SK-N-MC (cell line): ENCODE measurements around the gene SLC29A1.
A peak's percentile ranks its signal among the peaks of the same experiment; 100 is the strongest.

Experiments
- DNase-seq: peaks from one replicate; pipeline ENCODE4 v3.0.0-alpha.2; 2011; ENCODE audit warnings: low read depth, low spot score
- H3K27ac ChIP-seq: fragments of 200-600 bp; sonication (generic); 2 replicates; pipeline ENCODE4 v1.5.1; 2016; ENCODE audit warnings: mixed run types
- H3K36me3 ChIP-seq: fragments of 200-600 bp; sonication (generic); 2 replicates; pipeline ENCODE4 v1.6.1; 2017; ENCODE audit warnings: antibody characterized with exemption, low read length, mixed read lengths; ENCODE audit not compliant: insufficient read depth
- H3K4me3 ChIP-seq: fragments of 200-600 bp; sonication (generic); 2 replicates; pipeline ENCODE4 v1.5.1; 2016
- H3K9ac ChIP-seq: fragments of 200-600 bp; sonication (generic); 2 replicates; pipeline ENCODE4 v1.8.0; 2017; ENCODE audit warnings: mixed run types, mixed read lengths; ENCODE audit not compliant: insufficient read length
- H3K9me3 ChIP-seq: fragments of 200-600 bp; sonication (generic); 2 replicates; pipeline ENCODE4 v1.6.1; 2017; ENCODE audit warnings: low read depth, mild to moderate bottlenecking, antibody characterized with exemption, low read length, moderate library complexity, mixed read lengths
- EZH2 ChIP-seq: fragments of 200-600 bp; sonication (generic); IDR thresholded peaks from one replicate; pipeline ENCODE4 v1.6.1; 2017; ENCODE audit warnings: antibody characterized with exemption
- FOXP2 ChIP-seq: optimal IDR thresholded peaks from 2 replicates; pipeline ENCODE3; 2011; ENCODE audit warnings: mild to moderate bottlenecking, moderate library complexity; ENCODE audit not compliant: insufficient read depth; ENCODE audit errors: extremely low read length, control extremely low read depth
- POLR2AphosphoS5 ChIP-seq: IDR thresholded peaks from 2 replicates; pipeline ENCODE4 v1.6.1; 2012; ENCODE audit warnings: mild to moderate bottlenecking, low read depth, low read length, borderline replicate concordance

SLC29A1 gene

GRCh38 chr6:44202332-44202971 lies 20.9 kb upstream of the SLC29A1 start:
- no peaks in the 10 kb centered on the region for H3K9me3 ChIP-seq
- H3K4me3 ChIP-seq = no peak overlapping the region
- DNase-seq = no peak
- no peaks in the 10 kb centered on the region for H3K36me3 ChIP-seq
- no peak overlapping the region for H3K27ac ChIP-seq
- TF ChIP-seq FOXP2 (no peak), EZH2 (no peak), POLR2AphosphoS5 (no peak)
- H3K9ac ChIP-seq = no peak overlapping the region

DNA sequence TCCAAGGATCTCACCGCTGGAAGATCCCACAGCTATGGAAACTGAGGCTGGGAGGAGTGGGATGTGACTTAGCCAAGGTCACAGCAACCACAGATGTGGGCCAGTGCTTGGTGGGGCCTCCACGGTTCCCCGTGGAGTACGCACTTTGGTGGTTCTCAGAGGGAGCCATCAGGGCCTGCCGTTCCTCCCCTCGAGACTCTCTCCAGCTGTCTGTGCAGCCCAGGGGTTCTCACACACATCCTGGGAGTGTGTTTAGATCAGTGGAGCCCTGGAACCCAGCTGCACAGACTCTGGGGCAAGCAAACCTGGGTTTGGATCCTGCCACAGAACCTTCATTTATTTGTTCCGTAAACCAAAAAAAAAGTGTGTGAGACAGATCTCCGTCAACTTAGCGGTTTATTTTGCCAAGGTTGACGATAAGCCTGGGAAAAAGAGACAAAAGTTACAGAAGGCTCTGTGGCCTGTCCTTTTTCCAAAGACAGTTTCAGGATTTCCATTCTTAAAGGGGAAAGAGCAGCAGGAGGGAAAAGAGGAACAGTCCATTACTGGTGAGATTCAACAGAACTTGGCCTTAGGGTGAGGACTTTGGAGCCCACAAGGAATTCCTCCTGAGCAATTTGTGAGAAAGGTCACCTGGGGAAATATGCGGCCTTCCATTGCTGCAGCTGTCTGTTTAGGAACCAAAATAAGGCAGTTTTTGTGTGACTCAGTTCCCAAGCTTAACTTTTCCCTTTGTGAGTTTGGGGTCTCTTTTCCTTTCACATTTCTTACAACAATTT lies 20.2 kb upstream of the SLC29A1 start:
- no peak for DNase-seq
- H3K27ac ChIP-seq = no peak overlapping the region
- no peaks in the 10 kb centered on the region for H3K36me3 ChIP-seq
- no peaks in the 10 kb centered on the region for H3K9me3 ChIP-seq
- H3K4me3 ChIP-seq = no peak overlapping the region
- TF ChIP-seq EZH2 (no peak), POLR2AphosphoS5 (no peak), FOXP2 (no peak)
- H3K9ac ChIP-seq = no peak overlapping the region

- Histone ChIP-seq H3K9me3 (no peaks in the 10 kb centered on the region), H3K4me3 (no peak overlapping the region), H3K27ac (no peak overlapping the region), H3K9ac (no peak overlapping the region), H3K36me3 (no peaks in the 10 kb centered on the region)
- DNase-seq = no peak
- TF ChIP-seq POLR2AphosphoS5 (no peak), EZH2 (no peak), FOXP2 (no peak)
These were observed 19.4 kb upstream of the SLC29A1 start for GRCh38 chr6:44203955-44204354.

- H3K4me3 ChIP-seq = no peak overlapping the region
- TF ChIP-seq EZH2 (no peak), POLR2AphosphoS5 (no peak), FOXP2 (no peak)
- H3K27ac ChIP-seq = no peak overlapping the region
- H3K36me3 ChIP-seq = no peaks in the 10 kb centered on the region
- no peaks in the 10 kb centered on the region for H3K9me3 ChIP-seq
- DNase-seq = no peak
- H3K9ac ChIP-seq = no peak overlapping the region
These were observed 15.4 kb upstream of the SLC29A1 start for GRCh38 chr6:44207966-44208365.

GRCh38 chr6:44211284-44211683 lies 12.1 kb upstream of the SLC29A1 start:
- H3K4me3 ChIP-seq = no peak overlapping the region
- no peak overlapping the region for H3K27ac ChIP-seq
- H3K36me3 ChIP-seq = no peaks in the 10 kb centered on the region
- no peak for TF ChIP-seq EZH2
- no peak for TF ChIP-seq POLR2AphosphoS5
- TF ChIP-seq FOXP2 = no peak
- H3K9me3 ChIP-seq = no peaks in the 10 kb centered on the region
- no peak overlapping the region for H3K9ac ChIP-seq
- no peak for DNase-seq

- Histone ChIP-seq H3K36me3 (no peaks in the 10 kb centered on the region), H3K27ac (no peak overlapping the region), H3K4me3 (no peak overlapping the region), H3K9ac (no peak overlapping the region), H3K9me3 (no peaks in the 10 kb centered on the region)
- DNase-seq = no peak
- TF ChIP-seq POLR2AphosphoS5 = no peak
- TF ChIP-seq FOXP2 = no peak
- TF ChIP-seq EZH2 = no peak
These were observed 9.1 kb upstream of the SLC29A1 start for GRCh38 chr6:44214307-44214706.

DNA sequence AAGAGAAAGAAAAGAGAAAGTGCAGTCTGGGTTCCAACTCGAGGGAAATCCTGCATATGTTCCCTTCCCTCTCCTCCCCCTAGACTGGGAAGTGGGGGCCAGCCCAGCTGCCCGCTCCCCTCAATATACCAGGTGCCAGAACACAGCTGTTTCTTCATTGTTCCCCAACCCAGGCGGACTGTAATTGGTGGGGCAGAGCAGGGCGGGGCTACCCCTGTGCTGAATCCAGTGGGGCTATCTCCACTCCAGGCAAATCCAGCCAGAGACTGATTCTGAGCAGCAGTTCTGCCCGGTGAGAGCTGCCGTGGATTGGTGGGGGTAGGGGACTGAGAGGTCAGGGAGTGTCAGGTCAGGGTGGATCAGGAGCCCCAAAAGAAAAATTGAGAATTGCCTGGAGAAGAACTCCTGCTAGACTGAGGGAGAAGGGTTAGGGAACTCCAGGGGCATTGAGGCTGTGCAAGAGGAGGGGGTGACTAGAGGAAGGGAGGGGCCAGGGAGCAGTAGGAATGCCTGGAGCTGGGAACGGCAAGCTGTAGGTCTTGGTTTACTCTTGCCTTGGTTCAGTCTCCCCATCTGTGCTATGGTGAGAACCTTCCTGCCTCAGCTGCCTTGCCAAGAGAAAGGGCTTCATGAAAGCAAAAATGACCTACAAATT lies 6.6 kb upstream of the SLC29A1 start, which contains the start of gene MYMX:
MYMX (plus strand) TSS at position 250 of the 655 bp plus-strand sequence. CDS start 546 bp downstream, outside the sequence.
- no peak for DNase-seq
- TF ChIP-seq POLR2AphosphoS5 (no peak), EZH2 (no peak), FOXP2 (no peak)
- Histone ChIP-seq H3K36me3 (no peaks in the 10 kb centered on the region), H3K9ac (no peak within 1 kb of the TSS), H3K4me3 (no peak within 1 kb of the TSS), H3K27ac (peak within 1 kb of the TSS; percentile 3; the same call in 1 of the 2 replicates), H3K9me3 (no peaks in the 10 kb centered on the region)
